ENCODE measurements around the gene TEKTIP1. TPM values are rescaled to one million over a fixed set of nuclear protein-coding genes. Genes with fewer than 3 reads are reported as not detected.
A peak's percentile ranks its signal among the peaks of the same experiment; 100 is the strongest.

TEKTIP1 gene
- total and polyA plus RNA-seq, 9 of the 15 experiments (the other 6 are each of a cell fraction or from before 2014, with no cell fraction given), result 0.66 TPM; not detected in 8

- no peak for TF ChIP-seq ZBTB12 (CRISPR knock-in tag; IDR thresholded peaks at IDR 0.05)
- TF ChIP-seq THAP12 (CRISPR knock-in tag; IDR thresholded peaks at IDR 0.05), result peak; percentile 83; the same call in 1 of the 2 replicates
- peak; percentile 98 for TF ChIP-seq JUND (IDR thresholded peaks at IDR 0.05; ENCODE audit: borderline replicate concordance, low read depth, low read length)
- peak; percentile 18; the same call in 2 of the 3 replicates for TF ChIP-seq JUND (tag; IDR thresholded peaks at IDR 0.05; ENCODE audit: borderline replicate concordance, low read depth, low read length)
- TF ChIP-seq BACH1 (tag; IDR thresholded peaks at IDR 0.05), result no peak
- TF ChIP-seq SAFB2 (IDR thresholded peaks at IDR 0.05; ENCODE audit: borderline replicate concordance, low read depth, low read length, severe bottlenecking), result no peak
- no peak for TF ChIP-seq RBM14 (IDR thresholded peaks at IDR 0.05; ENCODE audit: borderline replicate concordance, insufficient read depth, low read depth, low read length)
- no peak for TF ChIP-seq ZZZ3 (IDR thresholded peaks at IDR 0.05)
- no peak for TF ChIP-seq HDAC3 (IDR thresholded peaks at IDR 0.05; ENCODE audit: borderline replicate concordance, partially characterized antibody)
- peak; percentile 100 for TF ChIP-seq ATF7 (IDR thresholded peaks at IDR 0.05)
- peak; percentile 93 for TF ChIP-seq MXD1 (CRISPR knock-in tag; IDR thresholded peaks at IDR 0.05; ENCODE audit: borderline replicate concordance, poor library complexity, severe bottlenecking)
- TF ChIP-seq ADNP (tag; IDR thresholded peaks at IDR 0.05), result no peak
- peak; percentile 100 for TF ChIP-seq ZNF24 (IDR thresholded peaks at IDR 0.05)
- TF ChIP-seq ZNF589 (CRISPR knock-in tag; IDR thresholded peaks at IDR 0.05; ENCODE audit: low read depth), result no peak
- peak; percentile 61 for TF ChIP-seq TEAD4 (IDR thresholded peaks at IDR 0.05; ENCODE audit: low read length)
- no peak for TF ChIP-seq TEAD4 (CRISPR knock-in tag; IDR thresholded peaks at IDR 0.05; ENCODE audit: borderline replicate concordance)
- TF ChIP-seq BRF1 (IDR thresholded peaks at IDR 0.05; ENCODE audit: borderline replicate concordance, extremely low read depth, insufficient read length), result no peak
- TF ChIP-seq TAF9B (IDR thresholded peaks at IDR 0.05; ENCODE audit: partially characterized antibody), result peak; percentile 98
- TF ChIP-seq KLF13 (tag; IDR thresholded peaks at IDR 0.05; ENCODE audit: borderline replicate concordance, low read depth), result peak; percentile 58; the same call in 1 of the 2 replicates
- TF ChIP-seq IRF2 (CRISPR knock-in tag; IDR thresholded peaks at IDR 0.05), result no peak
- no peak for TF ChIP-seq PPARD (CRISPR knock-in tag; IDR thresholded peaks at IDR 0.05)
- no peak for TF ChIP-seq VEZF1 (CRISPR knock-in tag; IDR thresholded peaks at IDR 0.05)
- no peak; the same call in 1 of the 2 replicates for TF ChIP-seq ILF3 (IDR thresholded peaks at IDR 0.05; ENCODE audit: borderline replicate concordance)
These were observed 38.4 kb upstream of the TEKTIP1 start, which contains the start of gene DOHH (continued) for GRCh38 chr19:3500429-3501101.

All from K562 (cell line).